ENCODE results near the gene PHC1.

The PHC1 gene

GRCh38 chr12:8948701-8949341 is 34.5 kb downstream of the PHC1 start:
- in situ Hi-C loops (cut with MboI; ENCODE audit: low sequenced_read_pairs), result no loop called here

GRCh38 chr12:8949342-8950220 is 35.3 kb downstream of the PHC1 start, which contains the start of gene M6PR:
Gene M6PR, minus strand, starts transcription at chr12:8949645. Its CDS starts 3,241 bp downstream, at chr12:8946404.
- in situ Hi-C loops (cut with MboI; ENCODE audit: low sequenced_read_pairs), result no loop called here

GRCh38 chr12:8950221-8950527 is 35.9 kb downstream of the PHC1 start:
- in situ Hi-C loops (cut with MboI; ENCODE audit: low sequenced_read_pairs), result no loop called here

GRCh38 chr12:8950702-8951478 is 36.6 kb downstream of the PHC1 start:
- in situ Hi-C loops (cut with MboI; ENCODE audit: low sequenced_read_pairs), result no loop called here

- in situ Hi-C loops (cut with MboI; ENCODE audit: low sequenced_read_pairs), result no loop called here
Measured at GRCh38 chr12:8951744-8952143, 37.4 kb downstream of the PHC1 start.

GRCh38 chr12:8953773-8954402 is 39.6 kb downstream of the PHC1 start:
- in situ Hi-C loops (cut with MboI; ENCODE audit: low sequenced_read_pairs), result no loop called here

GRCh38 chr12:8956073-8956472 is 41.8 kb downstream of the PHC1 start:
- in situ Hi-C loops (cut with MboI; ENCODE audit: low sequenced_read_pairs), result no loop called here

- in situ Hi-C loops (cut with MboI; ENCODE audit: low sequenced_read_pairs), result no loop called here
Measured at GRCh38 chr12:8956772-8957171, 42.5 kb downstream of the PHC1 start.

GRCh38 chr12:8957561-8957960 is 43.3 kb downstream of the PHC1 start:
- in situ Hi-C loops (cut with MboI; ENCODE audit: low sequenced_read_pairs), result no loop called here

GRCh38 chr12:8958066-8958465 is 43.8 kb downstream of the PHC1 start:
- in situ Hi-C loops (cut with MboI; ENCODE audit: low sequenced_read_pairs), result no loop called here

- in situ Hi-C loops (cut with MboI; ENCODE audit: low sequenced_read_pairs), result no loop called here
Measured at GRCh38 chr12:8960176-8960575, 45.9 kb downstream of the PHC1 start.

- in situ Hi-C loops (cut with MboI; ENCODE audit: low sequenced_read_pairs), result no loop called here
Measured at GRCh38 chr12:8968761-8969160, 54.5 kb downstream of the PHC1 start.

- in situ Hi-C loops (cut with MboI; ENCODE audit: low sequenced_read_pairs), result no loop called here
Measured at GRCh38 chr12:8969861-8970411, 55.6 kb downstream of the PHC1 start.

GRCh38 chr12:8970432-8970831 is 56.1 kb downstream of the PHC1 start:
- in situ Hi-C loops (cut with MboI; ENCODE audit: low sequenced_read_pairs), result no loop called here

GRCh38 chr12:8980137-8980536 is 65.8 kb downstream of the PHC1 start:
- in situ Hi-C loops (cut with MboI; ENCODE audit: low sequenced_read_pairs), result no loop called here

GRCh38 chr12:8985213-8985754 is 71.0 kb downstream of the PHC1 start:
- in situ Hi-C loops (cut with MboI; ENCODE audit: low sequenced_read_pairs), result no loop called here

GRCh38 chr12:8987163-8987562 is 72.9 kb downstream of the PHC1 start:
- in situ Hi-C loops (cut with MboI; ENCODE audit: low sequenced_read_pairs), result no loop called here

GRCh38 chr12:8987685-8988084 is 73.4 kb downstream of the PHC1 start:
- in situ Hi-C loops (cut with MboI; ENCODE audit: low sequenced_read_pairs), result no loop called here

- in situ Hi-C loops (cut with MboI; ENCODE audit: low sequenced_read_pairs), result no loop called here
Measured at GRCh38 chr12:8989413-8989812, 75.1 kb downstream of the PHC1 start, which contains the start of gene KLRG1. Gene KLRG1, plus strand, starts transcription at chr12:8989546. Its CDS starts 90 bp downstream, at chr12:8989636.
